Upper lobe of left lung (tissue), 4 donors: ENCODE results near the gene STK35.
A peak's percentile ranks its signal among the peaks of the same experiment; 100 is the strongest.

Experiments
- POLR2A ChIP-seq, 4 donors: fragments of 450-650 bp; IDR thresholded peaks; one replicate each; pipeline ENCODE4 v1.5.1; 2016 to 2017; ENCODE audit warnings: antibody characterized with exemption in 4 of 4, mild to moderate bottlenecking in 2 of 4
- POLR2AphosphoS5 ChIP-seq, 2 donors: sonication (generic); formaldehyde crosslinking; IDR thresholded peaks; one replicate each; pipeline ENCODE4 v1.5.1; 2017; ENCODE audit warnings: antibody characterized with exemption in 2 of 2
- TF ChIP-seq, protein P1 (sequence below), 6 experiments: fragments of 450-650 bp in 4 of 6; fragments of 200-600 bp in 2 of 6; sonication (generic) in 2 of 6; IDR thresholded peaks; one replicate each; pipeline ENCODE4 v1.5.1; 2016 to 2019; ENCODE audit warnings: antibody characterized with exemption in 6 of 6

DNA sequence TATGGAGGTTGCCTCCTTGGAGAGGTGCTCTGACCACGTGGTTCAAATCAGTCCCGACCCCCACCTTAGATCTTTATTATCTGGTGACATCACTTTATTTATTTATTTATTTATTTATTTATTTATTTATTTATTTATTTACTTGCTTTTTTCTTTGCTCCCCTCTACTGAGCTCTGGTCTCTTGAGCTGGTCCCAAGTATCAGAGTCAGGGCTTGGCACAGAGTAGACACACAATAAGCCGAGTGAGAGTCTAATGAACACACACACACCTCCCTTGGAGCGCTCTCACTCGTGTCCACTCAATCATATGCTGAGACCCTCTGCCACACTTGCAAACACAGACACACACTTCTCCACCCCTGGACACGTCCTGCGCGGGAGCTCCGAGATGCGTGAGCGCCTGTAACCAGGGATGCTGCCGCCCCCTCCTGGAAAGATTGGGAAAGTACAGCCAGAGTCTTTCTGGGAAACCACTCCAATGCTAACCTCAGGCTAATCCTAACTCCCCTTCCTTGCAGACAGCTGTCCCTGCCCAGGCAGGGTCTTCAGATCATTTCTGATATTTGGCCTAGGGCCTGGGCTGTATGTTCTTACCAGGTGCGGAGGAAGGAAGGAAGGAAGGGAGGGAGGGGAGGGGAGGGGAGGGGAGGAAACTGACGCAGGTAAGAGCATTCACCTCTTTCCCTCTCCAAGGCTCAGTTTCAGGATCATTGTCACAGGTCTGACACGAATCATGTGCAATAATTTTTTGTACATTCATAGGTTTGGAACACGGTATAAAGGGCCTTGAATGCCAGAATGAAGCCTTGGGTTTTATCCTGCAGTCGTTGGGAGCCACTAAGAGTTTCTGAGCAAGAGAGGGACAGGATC lies 70.9 kb downstream of the STK35 start:
- TF ChIP-seq, protein P1, sequence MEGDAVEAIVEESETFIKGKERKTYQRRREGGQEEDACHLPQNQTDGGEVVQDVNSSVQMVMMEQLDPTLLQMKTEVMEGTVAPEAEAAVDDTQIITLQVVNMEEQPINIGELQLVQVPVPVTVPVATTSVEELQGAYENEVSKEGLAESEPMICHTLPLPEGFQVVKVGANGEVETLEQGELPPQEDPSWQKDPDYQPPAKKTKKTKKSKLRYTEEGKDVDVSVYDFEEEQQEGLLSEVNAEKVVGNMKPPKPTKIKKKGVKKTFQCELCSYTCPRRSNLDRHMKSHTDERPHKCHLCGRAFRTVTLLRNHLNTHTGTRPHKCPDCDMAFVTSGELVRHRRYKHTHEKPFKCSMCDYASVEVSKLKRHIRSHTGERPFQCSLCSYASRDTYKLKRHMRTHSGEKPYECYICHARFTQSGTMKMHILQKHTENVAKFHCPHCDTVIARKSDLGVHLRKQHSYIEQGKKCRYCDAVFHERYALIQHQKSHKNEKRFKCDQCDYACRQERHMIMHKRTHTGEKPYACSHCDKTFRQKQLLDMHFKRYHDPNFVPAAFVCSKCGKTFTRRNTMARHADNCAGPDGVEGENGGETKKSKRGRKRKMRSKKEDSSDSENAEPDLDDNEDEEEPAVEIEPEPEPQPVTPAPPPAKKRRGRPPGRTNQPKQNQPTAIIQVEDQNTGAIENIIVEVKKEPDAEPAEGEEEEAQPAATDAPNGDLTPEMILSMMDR (IDR thresholded peaks at IDR 0.05): peak; percentile 82 to 93 (median 87)
- TF ChIP-seq POLR2AphosphoS5 (IDR thresholded peaks at IDR 0.05) (peak in 1 of 2 donors; percentile 11), POLR2A (IDR thresholded peaks at IDR 0.05) (no peak)
